ENCODE measurements around the gene XYLT2. TPM values are rescaled to one million over a fixed set of nuclear protein-coding genes. Genes with fewer than 3 reads are reported as not detected.

XYLT2 gene
- total and polyA plus RNA-seq, 7 donors: 2.8 to 6.3 (median 4.0) TPM

- intact Hi-C loops (cut with DNase I): loop anchor here in 1 of 2 donors (5.0 kb wide), 1 partner anchor 103 kb away; the partner anchor contains the start of gene CHAD
- H3K4me1 ChIP-seq: peaks cover 5% of the 10 kb centered on the region
- 58 to 63% (median 59%) methylated on average over 4 of the region's 4 CpGs for WGBS, 3 donors
- H3K27ac ChIP-seq: no peak overlapping the region
- peak in 1 of 2 donors; percentile 42 for DNase-seq
- no peaks in the 10 kb centered on the region for H3K27me3 ChIP-seq (ENCODE audit: insufficient read depth in 3 of 3, low read length in 2 of 3)
- H3K4me3 ChIP-seq: no peak overlapping the region
- ATAC-seq: no peak
- no peaks in the 10 kb centered on the region for H3K9me3 ChIP-seq
- H3K36me3 ChIP-seq (ENCODE audit: insufficient read depth in 1 of 2, low read depth in 1 of 2): peaks cover 0 to 62% of the 10 kb centered on the region in 2 donors
- TF ChIP-seq CTCF (IDR thresholded peaks at IDR 0.05): no peak
These were observed 18.1 kb downstream of the XYLT2 start for GRCh38 chr17:50364061-50364458.

- Histone ChIP-seq H3K9me3 (no peaks in the 10 kb centered on the region), H3K36me3 (ENCODE audit: insufficient read depth in 1 of 2, low read depth in 1 of 2) (peaks cover 0 to 64% of the 10 kb centered on the region in 2 donors), H3K4me1 (peaks cover 5% of the 10 kb centered on the region), H3K27ac (no peak overlapping the region), H3K4me3 (no peak overlapping the region), H3K27me3 (ENCODE audit: insufficient read depth in 3 of 3, low read length in 2 of 3) (no peaks in the 10 kb centered on the region)
- 77 to 79% (median 79%) methylated on average over 9 of the region's 9 CpGs for WGBS, 3 donors
- intact Hi-C loops (cut with DNase I): loop anchor here in 1 of 2 donors (5.0 kb wide), 1 partner anchor 103 kb away; the partner anchor contains the start of gene CHAD
- ATAC-seq (no peak), DNase-seq (no peak)
- TF ChIP-seq CTCF (IDR thresholded peaks at IDR 0.05): no peak
These were observed 18.8 kb downstream of the XYLT2 start for GRCh38 chr17:50364715-50365114.

- Histone ChIP-seq H3K4me1 (peaks cover 5% of the 10 kb centered on the region), H3K27me3 (ENCODE audit: insufficient read depth in 3 of 3, low read length in 2 of 3) (no peaks in the 10 kb centered on the region), H3K9me3 (no peaks in the 10 kb centered on the region), H3K4me3 (no peak overlapping the region), H3K27ac (no peak overlapping the region), H3K36me3 (ENCODE audit: insufficient read depth in 1 of 2, low read depth in 1 of 2) (peaks cover 0 to 65% of the 10 kb centered on the region in 2 donors)
- TF ChIP-seq CTCF (IDR thresholded peaks at IDR 0.05): no peak
- ATAC-seq (no peak), DNase-seq (no peak)
- WGBS, 3 donors: 54 to 66% (median 58%) methylated on average over 2 of the region's 2 CpGs
- intact Hi-C loops (cut with DNase I): no loop called here
These were observed 19.2 kb downstream of the XYLT2 start for GRCh38 chr17:50365165-50365564.

GRCh38 chr17:50365649-50366393, 19.9 kb downstream of the XYLT2 start:
- H3K27me3 ChIP-seq (ENCODE audit: insufficient read depth in 3 of 3, low read length in 2 of 3): no peaks in the 10 kb centered on the region
- WGBS, 3 donors: 79 to 84% (median 82%) methylated on average over 14 of the region's 14 CpGs
- H3K27ac ChIP-seq: no peak overlapping the region
- H3K4me1 ChIP-seq: peaks cover 6% of the 10 kb centered on the region
- ATAC-seq (no peak), DNase-seq (no peak)
- no peaks in the 10 kb centered on the region for H3K9me3 ChIP-seq
- no peak for TF ChIP-seq CTCF (IDR thresholded peaks at IDR 0.05)
- peaks cover 0 to 67% of the 10 kb centered on the region in 2 donors for H3K36me3 ChIP-seq (ENCODE audit: insufficient read depth in 1 of 2, low read depth in 1 of 2)
- H3K4me3 ChIP-seq: no peak overlapping the region
- intact Hi-C loops (cut with DNase I): no loop called here
